LNCAP (cell line): ENCODE measurements around the gene FBXW5.

ENCODE experiments used
- TF ChIP-seq, protein P1 (sequence below): fragments of 450-650 bp; IDR thresholded peaks from 2 replicates; pipeline ENCODE4 v1.5.1; 2017; ENCODE audit warnings: mild to moderate bottlenecking

FBXW5 gene

GRCh38 chr9:136969150-136969549 lies 24.6 kb upstream of the FBXW5 start:
- TF ChIP-seq, protein P1, sequence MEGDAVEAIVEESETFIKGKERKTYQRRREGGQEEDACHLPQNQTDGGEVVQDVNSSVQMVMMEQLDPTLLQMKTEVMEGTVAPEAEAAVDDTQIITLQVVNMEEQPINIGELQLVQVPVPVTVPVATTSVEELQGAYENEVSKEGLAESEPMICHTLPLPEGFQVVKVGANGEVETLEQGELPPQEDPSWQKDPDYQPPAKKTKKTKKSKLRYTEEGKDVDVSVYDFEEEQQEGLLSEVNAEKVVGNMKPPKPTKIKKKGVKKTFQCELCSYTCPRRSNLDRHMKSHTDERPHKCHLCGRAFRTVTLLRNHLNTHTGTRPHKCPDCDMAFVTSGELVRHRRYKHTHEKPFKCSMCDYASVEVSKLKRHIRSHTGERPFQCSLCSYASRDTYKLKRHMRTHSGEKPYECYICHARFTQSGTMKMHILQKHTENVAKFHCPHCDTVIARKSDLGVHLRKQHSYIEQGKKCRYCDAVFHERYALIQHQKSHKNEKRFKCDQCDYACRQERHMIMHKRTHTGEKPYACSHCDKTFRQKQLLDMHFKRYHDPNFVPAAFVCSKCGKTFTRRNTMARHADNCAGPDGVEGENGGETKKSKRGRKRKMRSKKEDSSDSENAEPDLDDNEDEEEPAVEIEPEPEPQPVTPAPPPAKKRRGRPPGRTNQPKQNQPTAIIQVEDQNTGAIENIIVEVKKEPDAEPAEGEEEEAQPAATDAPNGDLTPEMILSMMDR, result no peak

DNA sequence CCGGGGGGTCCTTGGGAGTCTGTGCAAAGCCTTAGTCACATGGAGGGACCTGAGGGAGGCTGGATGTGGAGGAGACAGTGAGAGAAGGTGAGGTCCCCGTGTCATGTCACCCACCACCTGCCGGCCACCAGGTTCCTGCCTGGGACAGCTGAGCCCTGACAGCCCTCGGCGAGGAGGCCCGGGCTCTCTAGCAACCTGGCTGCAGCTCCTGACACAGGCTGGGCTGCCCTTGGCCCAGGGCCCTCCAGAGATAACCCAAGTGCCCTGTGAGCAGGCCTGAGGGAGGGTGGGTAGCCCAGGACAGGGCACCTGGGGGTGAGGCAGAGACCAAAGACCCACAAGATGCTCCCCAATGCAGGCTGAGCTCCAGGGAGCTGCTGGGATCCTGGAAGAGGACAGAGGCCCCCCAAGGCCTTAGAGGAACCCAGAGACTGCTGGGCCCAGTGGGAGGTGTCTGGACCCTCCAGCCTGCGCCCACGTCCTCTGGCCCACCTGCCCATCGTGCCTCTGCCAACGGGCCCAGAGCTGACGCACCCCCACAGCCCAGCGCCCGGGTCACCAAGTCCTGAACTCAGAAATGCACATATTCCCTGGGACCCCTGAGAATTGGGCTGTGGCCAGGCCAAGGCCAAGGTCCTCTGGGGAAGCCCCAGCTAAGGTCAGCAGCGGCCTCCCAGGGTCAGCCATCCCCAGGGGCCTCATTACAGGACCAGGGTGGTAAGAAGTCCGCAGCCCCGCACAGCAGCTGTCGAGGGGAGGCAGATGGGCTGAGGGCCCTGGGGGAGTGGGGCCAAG lies 24.0 kb upstream of the FBXW5 start:
- TF ChIP-seq, protein P1, result no peak

GRCh38 chr9:136965771-136966484 lies 21.4 kb upstream of the FBXW5 start:
- TF ChIP-seq, protein P1, result no peak

GRCh38 chr9:136964833-136965422 lies 20.4 kb upstream of the FBXW5 start:
- TF ChIP-seq, protein P1, result no peak

GRCh38 chr9:136964171-136964689 lies 19.7 kb upstream of the FBXW5 start:
- TF ChIP-seq, protein P1, result no peak

- TF ChIP-seq, protein P1, result no peak
These were observed 19.2 kb upstream of the FBXW5 start for GRCh38 chr9:136963751-136964150.

- TF ChIP-seq, protein P1, result no peak
These were observed 18.8 kb upstream of the FBXW5 start for GRCh38 chr9:136963341-136963740.
